Aorta (tissue), 5 donors: ENCODE results near the gene STIL. TPM values are rescaled to one million over a fixed set of nuclear protein-coding genes. Genes with fewer than 3 reads are reported as not detected.
"Not testable (repeated sequence)": the region's sequence is repeated elsewhere in the genome, so short reads cannot be mapped to it uniquely, and the experiment has no call there.

ENCODE experiments used
- ATAC-seq: fragments of 200-7000 bp; cut with Tn5 transposase; one replicate; pipeline ENCODE4 v1.9.1; 2022; ENCODE audit warnings: moderate library complexity; ENCODE audit not compliant: low FRiP score
- DNase-seq, 2 donors: peaks; one replicate each; pipeline ENCODE4 v3.0.0-alpha.2; 2020
- H3K27ac ChIP-seq, 2 donors: one replicate each; pipeline ENCODE4 v1.5.1; 2013; ENCODE audit warnings: low read length in 2 of 2, mild to moderate bottlenecking in 2 of 2, moderate library complexity in 2 of 2, control low read depth in 1 of 2, inconsistent platforms in 1 of 2, low read depth in 1 of 2
- H3K27me3 ChIP-seq, 2 donors: one replicate each; pipeline ENCODE4 v1.6.1; 2013; ENCODE audit warnings: control low read depth in 1 of 2, low read length in 1 of 2, mild to moderate bottlenecking in 1 of 2, moderate library complexity in 1 of 2; ENCODE audit not compliant: insufficient read depth in 2 of 2, control insufficient read depth in 1 of 2
- H3K36me3 ChIP-seq, 2 donors: one replicate each; pipeline ENCODE4 v1.6.1; 2013; ENCODE audit warnings: control low read depth in 1 of 2, low read length in 1 of 2, mild to moderate bottlenecking in 1 of 2; ENCODE audit not compliant: insufficient read depth in 2 of 2, control insufficient read depth in 1 of 2
- H3K4me1 ChIP-seq, 2 donors: one replicate each; pipeline ENCODE4 v1.6.1; 2013; ENCODE audit warnings: low read length in 2 of 2, control low read depth in 1 of 2, mild to moderate bottlenecking in 1 of 2, moderate library complexity in 1 of 2; ENCODE audit not compliant: insufficient read depth in 2 of 2, control insufficient read depth in 1 of 2
- H3K4me3 ChIP-seq, 2 donors: one replicate each; pipeline ENCODE4 v1.5.1; 2013; ENCODE audit warnings: low read length in 2 of 2, control low read depth in 1 of 2, mild to moderate bottlenecking in 1 of 2
- H3K9me3 ChIP-seq: one replicate; pipeline ENCODE4 v1.6.1; 2013; ENCODE audit warnings: mild to moderate bottlenecking, low read length; ENCODE audit not compliant: control insufficient read depth
- WGBS, 2 donors: extraction: QIAGEN DNeasy Blood & Tissue Kit; methylation state at CpG; one replicate each; pipeline ENCODE4 v1.1.7; 2013; 5-methylcytosine and 5-hydroxymethylcytosine counted together
- intact Hi-C, 2 donors: fragments of 100-400 bp; cut with DNase I; formaldehyde crosslinking; loops; one replicate each; pipeline versions ENCODE4 v1.14.2 to v1.15.0; 2022
- polyA plus RNA-seq, 2 donors: library from polyadenylated mRNA; stranded (reverse); fragments of 200-250 nt; gene quantifications; one replicate each; pipeline ENCODE4 v1.2.3, GENCODE V29; 2013
- total RNA-seq, 2 donors: library from RNA; stranded (reverse); fragmentation: NEBNext Ultra II Directional; extraction: Animal tissue kit (Norgen Biotek cat#: 25700); gene quantifications; one replicate each; pipeline ENCODE4 v1.2.1, GENCODE V29; 2021
- donor health status: healthy with polysubstance abuse.
- donor health status: Bipolar disorder and iron deficiency.
- donor health status: DM: no; HTN: no; CAD: no.
- donor health status: DM: no; HTN: no; CAD: no.
- donor health status: DM: yes; HTN: yes; CAD: no.

STIL gene
- total and polyA plus RNA-seq, 4 donors, result 0.18 to 2.9 (median 0.57) TPM

DNA sequence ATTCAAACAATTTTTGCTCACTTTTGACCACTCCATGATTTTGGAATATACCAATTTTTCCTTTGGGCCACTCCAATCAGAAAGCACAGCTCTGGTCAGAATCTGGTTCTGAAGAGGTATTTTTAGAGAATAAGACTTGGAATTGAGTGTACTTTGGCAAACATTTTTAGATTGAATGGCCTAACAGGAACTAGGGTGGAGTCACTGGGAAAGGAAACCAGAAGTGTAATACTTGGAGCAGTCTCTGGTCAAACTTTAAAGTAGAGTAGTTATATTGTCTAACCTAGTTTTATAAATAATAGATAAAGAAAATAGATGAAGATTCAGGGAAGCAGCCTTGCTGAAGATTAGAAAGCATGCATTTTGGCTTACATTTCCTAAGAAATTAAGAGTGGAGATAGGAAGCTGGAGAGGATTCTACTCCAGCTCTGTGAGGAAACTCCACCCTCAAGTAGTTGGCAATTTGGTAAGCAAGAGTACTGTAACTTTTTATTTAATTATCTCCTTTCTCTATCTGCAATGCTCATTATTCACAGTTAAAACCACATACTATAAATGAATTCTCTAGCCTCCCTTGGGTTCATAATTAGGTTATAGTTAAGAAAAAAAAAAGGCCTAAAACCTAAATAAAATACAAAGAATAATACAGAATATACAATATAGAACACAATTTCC is 15.8 kb downstream of the STIL start:
- Histone ChIP-seq H3K4me1 (no peaks in the 10 kb centered on the region), H3K9me3 (no peaks in the 10 kb centered on the region), H3K27ac (no peak overlapping the region), H3K27me3 (no peaks in the 10 kb centered on the region), H3K36me3 (no peaks in the 10 kb centered on the region), H3K4me3 (no peak overlapping the region)
- DNase-seq (no peak), ATAC-seq (peak; percentile 70)
- intact Hi-C loops, result no loop called here

DNA sequence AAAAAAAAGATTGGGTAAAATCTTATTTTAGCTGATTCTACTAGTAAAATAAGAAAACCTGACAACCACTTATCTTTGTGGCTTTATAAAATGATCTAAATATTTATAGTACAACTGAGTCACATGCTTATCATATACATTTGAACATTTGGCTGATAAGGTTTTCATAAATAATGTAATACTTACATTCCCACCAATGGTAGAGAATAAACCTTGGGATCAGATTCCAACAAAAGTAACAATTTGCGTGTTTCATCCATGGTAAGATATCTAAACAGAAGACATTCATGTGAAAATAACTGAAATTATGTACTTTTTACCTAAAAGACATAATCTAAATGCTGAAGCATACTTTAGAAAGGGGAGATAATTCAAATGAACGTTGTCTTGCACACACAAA is 18.4 kb downstream of the STIL start:
- intact Hi-C loops, result no loop called here
- H3K4me1 ChIP-seq, result no peaks in the 10 kb centered on the region
- ATAC-seq, result no peak
- no peak for DNase-seq
- H3K27me3 ChIP-seq, result no peaks in the 10 kb centered on the region
- no peak overlapping the region for H3K27ac ChIP-seq
- WGBS, 2 donors, result 84 to 86% methylated on average over 2 of the region's 2 CpGs
- H3K36me3 ChIP-seq, result no peaks in the 10 kb centered on the region
- H3K4me3 ChIP-seq, result no peak overlapping the region
- H3K9me3 ChIP-seq, result no peaks in the 10 kb centered on the region

DNA sequence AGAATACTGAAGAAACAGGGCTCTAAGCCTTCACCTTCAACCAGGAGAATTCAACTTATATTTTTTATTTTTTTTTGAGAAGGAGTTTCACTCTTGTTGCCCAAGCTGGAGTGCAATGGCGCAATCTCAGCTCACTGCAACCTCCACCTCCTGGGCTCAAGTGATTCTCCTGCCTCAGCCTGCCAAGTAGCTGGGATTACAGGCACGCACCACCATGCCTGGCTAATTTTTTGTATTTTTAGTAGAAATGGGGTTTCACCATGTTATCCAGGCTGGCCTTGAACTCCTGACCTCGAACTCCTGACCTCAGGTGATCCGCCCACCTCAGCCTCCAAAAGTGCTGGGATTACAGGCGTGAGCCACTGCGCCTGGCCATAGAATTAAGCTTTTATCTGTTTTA is 19.1 kb downstream of the STIL start:
- H3K27ac ChIP-seq, H3K4me3 ChIP-seq, H3K36me3 ChIP-seq, DNase-seq, H3K27me3 ChIP-seq, H3K4me1 ChIP-seq, intact Hi-C loops, H3K9me3 ChIP-seq, ATAC-seq: not testable (repeated sequence)
- WGBS, 2 donors, result 98% methylated on average over 6 of the region's 6 CpGs

DNA sequence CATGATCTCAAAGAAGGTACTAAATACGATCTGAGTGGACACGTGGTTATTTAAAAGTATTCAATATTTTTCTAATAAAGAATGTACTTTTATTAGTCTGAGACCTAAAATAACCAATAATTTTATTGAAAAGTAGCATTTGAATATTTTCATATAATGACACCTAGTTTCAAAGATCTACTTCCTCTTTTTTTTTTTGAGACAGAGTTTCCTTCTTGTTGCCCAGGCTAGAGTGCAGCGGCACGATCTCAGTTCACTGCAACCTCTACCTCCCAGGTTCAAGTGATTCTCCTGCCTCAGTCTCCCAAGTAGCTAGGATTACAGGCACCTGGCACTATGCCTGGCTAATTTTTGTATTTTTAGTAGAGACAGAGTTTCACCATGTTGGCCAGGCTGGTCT is 25.8 kb downstream of the STIL start:
- H3K4me3 ChIP-seq, ATAC-seq, H3K27ac ChIP-seq, intact Hi-C loops, H3K4me1 ChIP-seq, H3K27me3 ChIP-seq, H3K36me3 ChIP-seq, H3K9me3 ChIP-seq, DNase-seq: not testable (repeated sequence)
- 92 to 94% methylated on average over 4 of the region's 4 CpGs for WGBS, 2 donors

DNA sequence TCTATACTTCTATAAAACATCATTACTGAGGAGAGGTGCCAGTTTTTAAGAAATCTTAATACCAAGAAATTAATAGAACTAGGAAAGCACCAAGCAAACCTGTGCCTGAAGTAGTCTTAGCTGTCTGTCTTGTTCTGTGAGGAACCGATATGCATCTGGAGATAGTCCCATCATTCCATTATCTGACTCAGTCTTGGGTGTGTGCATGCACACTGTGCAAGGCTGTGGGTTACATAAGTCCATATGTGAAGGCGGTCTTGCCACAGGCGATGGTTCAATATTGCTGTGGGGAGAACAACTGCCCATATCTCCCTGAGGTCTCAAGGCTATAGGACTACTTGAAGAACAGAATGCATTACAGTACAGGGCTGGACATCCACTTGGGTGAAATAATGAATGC is 33.8 kb downstream of the STIL start:
- Histone ChIP-seq H3K4me1 (no peaks in the 10 kb centered on the region), H3K9me3 (no peaks in the 10 kb centered on the region), H3K4me3 (no peak overlapping the region), H3K27me3 (no peaks in the 10 kb centered on the region), H3K27ac (no peak overlapping the region), H3K36me3 (no peaks in the 10 kb centered on the region)
- DNase-seq, result no peak
- ATAC-seq, result no peak
- WGBS, 2 donors, result 96 to 97% methylated on average over 3 of the region's 3 CpGs
- intact Hi-C loops, result no loop called here

DNA sequence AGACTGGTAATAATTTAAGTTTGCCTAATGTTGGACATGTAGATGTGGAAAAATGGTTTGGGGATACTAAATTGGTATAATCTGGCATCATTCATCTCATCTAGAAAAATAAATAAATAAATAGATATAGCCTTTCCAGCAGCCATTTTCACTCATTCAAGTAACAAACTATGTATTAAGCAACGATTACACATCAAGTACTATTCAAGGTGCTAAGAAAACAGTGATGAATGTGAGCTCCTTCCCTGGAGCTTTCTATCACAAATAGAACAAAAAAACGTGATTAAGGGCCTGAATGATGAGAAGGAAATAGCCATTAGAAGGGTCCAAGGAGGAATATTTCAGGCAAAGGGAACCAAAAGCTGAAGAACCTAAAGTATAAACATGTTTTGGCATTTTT is 37.1 kb downstream of the STIL start:
- Histone ChIP-seq H3K9me3 (no peaks in the 10 kb centered on the region), H3K36me3 (no peaks in the 10 kb centered on the region), H3K4me1 (no peaks in the 10 kb centered on the region), H3K27me3 (no peaks in the 10 kb centered on the region), H3K27ac (no peak overlapping the region), H3K4me3 (no peak overlapping the region)
- DNase-seq (no peak), ATAC-seq (no peak)
- intact Hi-C loops, result no loop called here
- WGBS, 2 donors, result 78 to 83% methylated on average over 2 of the region's 2 CpGs

DNA sequence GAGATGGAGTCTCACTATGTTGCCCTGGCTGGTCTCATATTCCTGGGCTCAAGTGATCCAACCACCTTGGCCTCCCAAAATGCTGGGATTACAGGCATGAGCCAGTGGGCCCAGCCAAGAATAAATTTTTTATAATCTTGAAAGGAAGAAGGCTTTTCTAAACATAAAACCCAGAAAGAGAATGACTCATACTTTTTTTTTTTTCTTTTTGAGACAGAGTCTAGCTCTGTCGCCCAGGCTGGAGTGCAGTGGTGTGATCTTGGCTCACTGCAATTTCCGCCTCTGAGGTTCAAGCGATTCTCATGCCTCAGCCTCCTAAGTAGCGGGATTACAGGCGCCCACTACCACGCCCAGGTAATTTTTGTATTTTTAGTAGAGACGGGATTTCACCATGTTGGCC is 38.1 kb downstream of the STIL start:
- ATAC-seq, DNase-seq, H3K4me1 ChIP-seq, intact Hi-C loops, H3K4me3 ChIP-seq, H3K36me3 ChIP-seq, H3K27me3 ChIP-seq, H3K9me3 ChIP-seq, H3K27ac ChIP-seq: not testable (repeated sequence)
- WGBS, 2 donors, result 64 to 67% methylated on average over 7 of the region's 7 CpGs

DNA sequence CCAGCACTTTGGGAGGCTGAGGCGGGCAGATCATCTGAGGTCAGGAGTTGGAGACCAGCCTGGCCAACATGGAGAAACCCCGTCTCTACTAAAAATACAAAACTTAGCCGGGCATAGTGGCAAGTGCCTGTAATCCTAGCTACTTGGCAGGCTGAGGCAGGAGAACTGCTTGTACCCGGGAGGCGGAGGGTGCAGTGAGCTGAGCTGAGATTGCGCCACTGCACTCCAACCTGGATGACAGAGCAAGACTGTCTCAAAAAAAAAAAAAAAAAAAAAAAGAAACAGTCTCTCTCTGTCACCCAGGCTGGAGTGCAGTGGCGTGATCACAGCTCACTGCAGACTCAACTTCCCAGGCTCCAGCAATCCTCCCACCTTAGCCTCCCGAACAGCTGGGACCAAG is 48.4 kb downstream of the STIL start:
- ATAC-seq, H3K27me3 ChIP-seq, H3K4me1 ChIP-seq, intact Hi-C loops, H3K36me3 ChIP-seq, H3K9me3 ChIP-seq, DNase-seq, H3K4me3 ChIP-seq, H3K27ac ChIP-seq: not testable (repeated sequence)
- WGBS, 2 donors, result 92 to 93% methylated on average over 8 of the region's 8 CpGs

DNA sequence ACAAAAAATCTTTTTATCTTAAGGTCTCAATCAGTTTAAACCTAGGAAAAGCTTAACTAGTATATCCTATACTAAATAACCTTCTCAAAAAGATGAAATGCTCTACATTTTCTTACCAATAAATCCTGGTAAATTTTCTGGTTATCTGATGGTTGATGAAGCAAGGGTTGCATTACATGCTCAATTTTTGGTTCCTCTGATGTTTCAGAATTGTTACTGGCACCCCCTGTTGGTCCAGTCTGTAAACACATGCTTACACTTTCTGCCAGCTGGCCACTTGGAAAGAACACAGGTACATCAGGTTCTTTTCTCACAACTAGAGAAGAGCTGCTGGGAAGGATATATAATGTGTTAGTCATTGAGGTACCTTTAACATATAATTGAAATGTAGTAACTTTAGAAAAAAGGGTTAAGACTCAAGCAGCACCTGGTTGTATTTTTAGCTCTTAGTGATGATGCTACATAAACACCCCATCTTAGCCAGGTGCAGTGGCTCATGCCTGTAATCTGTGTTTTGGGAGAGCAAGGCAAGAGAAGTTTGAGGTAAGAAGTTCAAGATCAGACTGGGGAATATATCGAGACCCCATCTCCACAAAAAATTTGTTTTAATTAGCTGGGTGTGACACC is 51.0 kb downstream of the STIL start:
- 96 to 97% methylated on average over 1 of the region's 1 CpG for WGBS, 2 donors
- intact Hi-C loops, result loop anchor here in 1 of 2 donors (5.0 kb wide), 1 partner anchor 81 kb away; no protein-coding TSS in a partner anchor
- no peaks in the 10 kb centered on the region for H3K9me3 ChIP-seq
- ATAC-seq (no peak), DNase-seq (no peak)
- H3K27ac ChIP-seq, result no peak overlapping the region
- H3K27me3 ChIP-seq, result no peaks in the 10 kb centered on the region
- H3K4me3 ChIP-seq, result no peak overlapping the region
- H3K36me3 ChIP-seq, result no peaks in the 10 kb centered on the region
- H3K4me1 ChIP-seq, result no peaks in the 10 kb centered on the region
